BJ (cell line): ENCODE results near the gene TRAP1. TPM values are rescaled to one million over a fixed set of nuclear protein-coding genes. Genes with fewer than 3 reads are reported as not detected.

Source experiments
- CTCF ChIA-PET: fragments of 350-600 bp; formaldehyde crosslinking; extraction: SDS; loops from one replicate; lab custom pipeline; 2021; ENCODE audit warnings: antibody characterized with exemption, inconsistent platforms; lab: Yijun Ruan, JAX
- POLR2A ChIA-PET: fragments of 300-600 bp; sonication (Branson Sonifier 250); formaldehyde crosslinking; extraction: SDS; loops from one replicate; lab custom pipeline; 2021; ENCODE audit warnings: antibody characterized with exemption; lab: Charles Lee
- DNase-seq: peaks from one replicate; pipeline ENCODE4 v3.0.0-alpha.2; 2011; ENCODE audit warnings: low read depth
- H3K27me3 ChIP-seq: 2 replicates; pipeline ENCODE4 v1.6.0; 2011; ENCODE audit warnings: low read length; ENCODE audit not compliant: control insufficient read depth, insufficient read depth
- H3K36me3 ChIP-seq: 2 replicates; pipeline ENCODE4 v1.5.1; 2011; ENCODE audit warnings: low read length; ENCODE audit not compliant: control insufficient read depth, insufficient read depth
- H3K4me3 ChIP-seq: 2 replicates; pipeline ENCODE4 v1.5.1; 2011; ENCODE audit warnings: low read depth, mild to moderate bottlenecking, control low read depth, low read length
- CTCF ChIP-seq: IDR thresholded peaks from 2 replicates; pipeline ENCODE4 v1.5.1; 2011; ENCODE audit warnings: low read depth, mild to moderate bottlenecking, control low read depth, inconsistent platforms, low read length, moderate library complexity; ENCODE audit not compliant: insufficient read depth
- polyA plus RNA-seq: library from polyadenylated mRNA; depleted of rRNA; stranded (reverse); fragments of >200 nt; gene quantifications from 2 replicates; pipeline ENCODE4 v1.2.3, GENCODE V29; 2011

TRAP1 gene
- polyA plus RNA-seq, 1 experiment = 112 TPM

DNA sequence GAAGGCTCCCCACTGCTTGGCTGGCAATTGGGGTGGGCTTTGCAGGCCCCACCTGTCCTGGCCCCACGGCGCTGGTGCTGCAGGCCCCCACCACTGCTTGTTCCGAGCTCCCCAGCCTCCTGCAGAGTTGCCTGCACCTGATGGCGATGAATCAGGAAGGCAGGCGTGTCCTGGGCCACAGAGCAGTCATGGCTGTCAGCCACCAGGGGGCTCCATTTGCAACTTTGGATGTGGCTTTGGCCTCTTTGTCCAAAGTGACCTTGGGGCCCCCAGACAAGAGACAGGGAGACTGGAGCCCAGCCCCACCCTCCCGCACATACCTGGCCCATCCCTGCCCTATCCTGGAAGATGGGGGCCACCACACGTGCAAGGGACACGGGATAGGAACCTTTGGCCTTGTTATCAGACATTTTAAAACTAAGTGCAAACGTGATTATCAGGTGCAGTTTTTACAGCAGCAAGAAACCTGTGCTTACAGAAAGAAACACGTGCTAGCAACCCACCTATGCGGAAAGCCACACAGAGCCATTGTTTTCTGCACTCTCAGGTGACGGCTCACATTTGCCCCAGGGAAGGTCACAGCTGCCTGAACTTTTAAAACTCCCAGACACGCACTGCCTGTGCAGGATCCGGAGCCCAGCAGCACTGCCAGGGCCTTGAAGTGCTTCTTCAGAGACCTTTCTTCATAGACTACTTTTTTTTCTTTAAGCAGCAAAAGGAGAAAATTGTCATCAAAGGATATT is 62.9 kb downstream of the TRAP1 start, which contains the start of gene DNASE1:
DNASE1 (plus strand) TSS at position 443 of the 743 bp plus-strand sequence. CDS start 683 bp downstream, outside the sequence.
- Histone ChIP-seq H3K27me3 (no peaks in the 10 kb centered on the region), H3K4me3 (no peak within 1 kb of the TSS), H3K36me3 (peaks cover 24% of the 10 kb centered on the region)
- DNase-seq = no peak
- peak; percentile 78 for TF ChIP-seq CTCF
- ChIA-PET POLR2A (no interaction called here), CTCF (interaction anchor here (0.8 to 1.5 kb wide), 7 partner anchors 10 to 236 kb away, joined by 3 to 5 read pairs (median 3); no protein-coding TSS in a partner anchor)

- TF ChIP-seq CTCF = no peak
- ChIA-PET CTCF (interaction anchor here (1.0 to 1.2 kb wide), 2 partner anchors 10 to 14 kb away, joined by 3 read pairs; no protein-coding TSS in a partner anchor), POLR2A (no interaction called here)
- DNase-seq = no peak
- no peaks in the 10 kb centered on the region for H3K27me3 ChIP-seq
- no peak overlapping the region for H3K4me3 ChIP-seq
- peaks cover 22% of the 10 kb centered on the region for H3K36me3 ChIP-seq
Observed at GRCh38 chr16:3652373-3653195, 64.7 kb downstream of the TRAP1 start.

DNA sequence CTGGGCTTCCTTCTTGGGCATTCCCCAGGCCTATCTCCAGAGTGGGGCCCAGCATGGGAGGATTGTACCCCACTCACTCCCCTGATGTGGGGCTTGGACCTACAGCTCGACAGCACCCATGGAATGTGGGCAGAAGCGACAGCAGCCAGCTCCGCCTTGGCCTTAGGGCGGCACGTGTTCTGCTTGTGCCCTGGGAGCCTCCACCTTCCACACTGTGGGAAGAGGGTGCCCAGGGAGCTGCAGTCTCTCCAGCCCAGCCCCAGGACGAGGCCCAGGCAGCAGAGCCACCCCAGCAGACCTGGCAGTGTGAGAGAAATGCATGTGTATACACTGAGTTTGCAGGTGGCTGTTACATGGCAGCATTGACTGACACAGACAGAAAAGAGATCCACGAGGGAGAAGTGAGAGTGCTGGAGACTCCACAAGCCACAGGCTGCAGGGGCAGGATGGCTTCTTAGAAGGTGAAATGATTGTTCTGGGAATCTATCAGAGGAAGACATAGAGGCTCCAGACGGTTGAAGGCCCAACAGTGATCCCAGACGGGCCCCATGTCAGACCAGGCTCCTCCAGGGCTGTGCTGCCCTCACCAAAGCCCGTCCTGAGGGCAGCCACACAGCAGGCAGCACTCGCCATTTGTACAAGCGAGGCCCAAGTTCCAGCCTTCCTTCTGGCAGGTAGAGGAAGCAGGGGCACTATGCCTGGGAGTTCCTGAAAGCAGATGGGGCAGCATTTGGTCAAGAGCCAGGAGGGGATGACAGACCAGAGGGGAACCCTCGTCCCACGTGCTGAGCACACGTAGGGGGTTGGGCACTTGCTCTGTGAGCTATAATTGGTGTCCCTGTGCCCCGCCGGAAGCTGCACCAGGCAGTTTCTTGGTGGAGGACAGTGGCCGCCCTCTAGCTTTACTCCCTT is 65.6 kb downstream of the TRAP1 start:
- ChIA-PET CTCF (interaction anchor here (0.7 to 1.2 kb wide), 3 partner anchors 9 to 15 kb away, joined by 3 read pairs; no protein-coding TSS in a partner anchor), POLR2A (no interaction called here)
- Histone ChIP-seq H3K36me3 (peaks cover 15% of the 10 kb centered on the region), H3K4me3 (no peak overlapping the region), H3K27me3 (no peaks in the 10 kb centered on the region)
- no peak for DNase-seq
- no peak for TF ChIP-seq CTCF

- H3K36me3 ChIP-seq = peaks cover 11% of the 10 kb centered on the region
- no peak for TF ChIP-seq CTCF
- ChIA-PET POLR2A (no interaction called here), CTCF (interaction anchor here (0.7 to 1.2 kb wide), 2 partner anchors 8 to 14 kb away, joined by 3 read pairs; no protein-coding TSS in a partner anchor)
- DNase-seq = no peak
- no peaks in the 10 kb centered on the region for H3K27me3 ChIP-seq
- no peak overlapping the region for H3K4me3 ChIP-seq
Observed at GRCh38 chr16:3650631-3651265, 66.6 kb downstream of the TRAP1 start.
